Spinal cord (tissue), 10 donors: Measurements from ENCODE around the gene RICTOR. TPM values are rescaled to one million over a fixed set of nuclear protein-coding genes. Genes with fewer than 3 reads are reported as not detected.
"Not testable (repeated sequence)": the region's sequence is repeated elsewhere in the genome, so short reads cannot be mapped to it uniquely, and the experiment has no call there.

ENCODE experiments used
- DNase-seq, 6 donors: peaks; one replicate each; pipeline versions ENCODE4 v3.0.0 to v3.0.0-alpha.2; 2013 to 2015; ENCODE audit warnings: low spot score in 6 of 6, low read depth in 4 of 6
- H3K27ac ChIP-seq: one replicate; pipeline ENCODE4 v1.5.1; 2013; ENCODE audit warnings: low read depth, low read length, control low read depth
- H3K27me3 ChIP-seq: one replicate; pipeline ENCODE4 v1.6.1; 2013; ENCODE audit warnings: low read length; ENCODE audit not compliant: control insufficient read depth, insufficient read depth
- H3K36me3 ChIP-seq: one replicate; pipeline ENCODE4 v1.6.1; 2013; ENCODE audit warnings: low read length; ENCODE audit not compliant: control insufficient read depth, insufficient read depth
- H3K4me1 ChIP-seq: one replicate; pipeline ENCODE4 v1.6.1; 2013; ENCODE audit warnings: low read length; ENCODE audit not compliant: control insufficient read depth, insufficient read depth
- H3K4me3 ChIP-seq: one replicate; pipeline ENCODE4 v1.5.1; 2013; ENCODE audit warnings: low read depth, low read length, control low read depth
- H3K9me3 ChIP-seq: one replicate; pipeline ENCODE4 v1.6.1; 2013; ENCODE audit warnings: low read length; ENCODE audit not compliant: control insufficient read depth, insufficient read depth
- WGBS: methylation state at CpG from one replicate; pipeline ENCODE4 v1.1.5; 2013; ENCODE audit warnings: missing lambda C conversion rate; ENCODE audit not compliant: insufficient coverage; 5-methylcytosine and 5-hydroxymethylcytosine counted together
- polyA plus RNA-seq, 2 donors: library from polyadenylated mRNA; unstranded; fragments of 120-200 nt; gene quantifications; one replicate each; pipeline ENCODE4 v1.2.1, GENCODE V29; 2013; ENCODE audit not compliant: insufficient read length in 2 of 2
- total RNA-seq, 2 donors: library from RNA; depleted of rRNA in 1 of 2; stranded (reverse); fragments of 120-200 nt in 1 of 2; fragments of >200 nt in 1 of 2; gene quantifications; one replicate each; pipeline versions ENCODE4 v1.2.3 to v1.2.4, GENCODE V29; 2013 to 2014
- donor health status: healthy.

Gene RICTOR
- total and polyA plus RNA-seq, 4 donors = 17.9 to 100 (median 34.2) TPM

DNA sequence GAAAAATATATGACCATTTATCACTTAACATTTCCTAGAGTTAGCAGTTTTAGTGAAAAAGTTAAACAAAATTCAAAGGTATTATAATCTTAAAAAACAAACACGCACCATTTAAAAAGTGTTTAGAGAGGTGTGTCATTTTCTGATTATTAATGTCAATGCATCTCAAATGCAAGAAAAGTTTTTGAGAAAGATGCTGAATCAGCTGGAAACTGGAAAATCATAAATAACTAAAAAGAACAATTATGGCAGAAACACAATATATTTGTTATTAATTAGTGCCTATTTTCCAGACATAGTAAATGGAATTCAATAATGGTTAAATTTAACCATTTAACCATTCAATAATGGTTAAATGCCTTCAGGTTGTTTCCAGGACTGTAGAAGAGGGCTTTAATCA, 64.9 kb downstream of the RICTOR start:
- no peak overlapping the region for H3K27ac ChIP-seq
- H3K36me3 ChIP-seq = peaks cover 6% of the 10 kb centered on the region
- H3K4me3 ChIP-seq = no peak overlapping the region
- H3K27me3 ChIP-seq = no peaks in the 10 kb centered on the region
- no peak for DNase-seq
- peaks cover 7% of the 10 kb centered on the region for H3K9me3 ChIP-seq
- H3K4me1 ChIP-seq = no peaks in the 10 kb centered on the region
- no CpG with 5 or more reads among the region's 1 CpG for WGBS

DNA sequence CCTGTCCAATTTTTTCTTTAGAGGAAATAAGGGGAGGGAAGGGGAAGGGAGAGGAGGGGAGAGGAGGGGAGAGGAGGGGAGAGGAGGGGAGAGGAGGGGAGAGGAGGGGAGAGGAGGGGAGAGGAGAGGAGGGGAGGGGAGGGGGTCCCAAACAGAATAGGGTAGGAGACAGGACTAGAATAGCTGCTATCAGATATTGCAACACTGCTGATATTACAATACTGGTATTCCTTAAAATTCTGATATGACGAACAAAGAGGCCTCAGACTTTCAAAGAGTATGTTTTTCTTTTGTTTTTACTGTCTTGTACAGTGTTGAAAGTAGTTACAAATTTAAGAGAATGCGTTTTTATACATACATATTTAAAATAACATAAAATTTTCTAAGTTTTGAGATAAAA, 67.5 kb downstream of the RICTOR start:
- no peak overlapping the region for H3K4me3 ChIP-seq
- H3K4me1 ChIP-seq = no peaks in the 10 kb centered on the region
- H3K9me3 ChIP-seq = peaks cover 7% of the 10 kb centered on the region
- no CpG with 5 or more reads among the region's 2 CpGs for WGBS
- DNase-seq = no peak
- no peaks in the 10 kb centered on the region for H3K27me3 ChIP-seq
- H3K27ac ChIP-seq = no peak overlapping the region
- H3K36me3 ChIP-seq = peaks cover 6% of the 10 kb centered on the region

DNA sequence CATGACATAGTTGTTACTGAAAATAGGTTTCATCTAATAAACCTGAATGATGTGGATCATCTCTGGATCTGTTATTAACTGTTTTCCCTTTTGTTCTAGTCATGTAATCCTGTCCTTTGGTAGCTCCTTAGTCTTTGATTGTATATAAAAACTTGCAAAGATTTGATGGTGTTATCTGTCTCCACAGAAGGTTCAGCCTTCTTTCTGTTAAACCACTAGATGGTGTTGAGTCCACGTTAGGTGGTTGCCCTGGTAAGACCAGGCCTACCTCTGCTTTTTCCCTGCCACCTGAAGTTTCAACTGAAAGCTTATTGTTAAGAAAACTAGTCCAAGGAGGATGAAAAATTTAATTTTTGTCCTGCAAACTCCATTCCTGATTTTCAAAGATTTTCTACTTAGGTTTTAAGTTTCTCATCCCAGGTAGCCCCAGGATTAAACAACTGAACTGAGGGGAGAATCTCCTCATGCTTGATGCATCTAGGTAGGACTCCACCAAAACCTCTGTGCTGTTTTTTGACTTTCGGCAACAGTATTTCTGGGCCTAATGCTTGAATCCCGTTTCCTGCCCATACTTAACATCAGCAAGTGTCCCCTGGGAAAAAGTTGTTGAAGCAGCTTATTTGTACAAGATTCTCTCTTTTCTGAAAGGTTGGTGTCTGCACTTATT, 68.5 kb downstream of the RICTOR start:
- H3K4me1 ChIP-seq = no peaks in the 10 kb centered on the region
- no peaks in the 10 kb centered on the region for H3K9me3 ChIP-seq
- no peaks in the 10 kb centered on the region for H3K27me3 ChIP-seq
- H3K4me3 ChIP-seq = no peak overlapping the region
- no peak for DNase-seq
- no peaks in the 10 kb centered on the region for H3K36me3 ChIP-seq
- no CpG with 5 or more reads among the region's 3 CpGs for WGBS
- H3K27ac ChIP-seq = no peak overlapping the region

DNA sequence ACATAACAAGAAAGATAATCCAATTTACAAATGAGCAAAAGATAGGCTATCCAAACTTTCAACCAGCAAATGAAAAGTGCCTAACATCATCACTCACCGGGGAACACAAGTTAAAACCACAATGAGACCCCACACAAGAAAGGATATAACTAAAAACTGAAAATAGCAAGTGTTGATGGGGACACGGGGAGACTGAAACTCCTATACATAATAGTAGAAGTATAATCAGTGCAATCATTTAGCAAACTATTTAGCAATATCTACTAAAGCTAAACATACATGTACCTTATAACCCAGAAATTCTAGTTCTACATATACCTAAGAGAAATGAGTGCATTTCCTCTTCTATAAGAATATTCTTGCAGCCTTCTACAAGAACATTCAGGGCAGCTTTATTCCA, 72.5 kb downstream of the RICTOR start:
- no peak for DNase-seq
- whole genome bisulfite sequencing = no CpG with 5 or more reads among the region's 2 CpGs
- H3K27me3 ChIP-seq = no peaks in the 10 kb centered on the region
- no peak overlapping the region for H3K4me3 ChIP-seq
- no peaks in the 10 kb centered on the region for H3K4me1 ChIP-seq
- no peaks in the 10 kb centered on the region for H3K36me3 ChIP-seq
- peaks cover 2% of the 10 kb centered on the region for H3K9me3 ChIP-seq
- H3K27ac ChIP-seq = no peak overlapping the region

DNA sequence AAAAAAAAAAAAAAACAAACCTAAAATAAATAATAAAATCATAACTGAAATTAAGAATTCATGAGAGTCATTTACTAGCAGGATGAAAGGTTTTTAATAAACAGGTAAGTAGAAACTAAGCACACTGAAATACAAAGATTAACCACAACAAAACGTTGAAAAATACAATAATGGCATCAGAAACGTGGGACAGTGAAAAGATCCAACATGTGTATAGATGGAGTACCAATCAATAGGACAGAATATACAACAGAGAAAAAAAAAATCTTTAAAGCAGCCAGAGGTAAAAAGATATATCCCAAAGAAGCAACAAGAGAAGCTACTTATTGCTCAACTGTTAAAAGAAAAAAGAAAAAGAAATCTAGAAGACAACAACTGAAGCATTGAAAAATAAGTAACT, 75.2 kb downstream of the RICTOR start:
- DNase-seq = no peak
- H3K4me3 ChIP-seq = no peak overlapping the region
- no peaks in the 10 kb centered on the region for H3K36me3 ChIP-seq
- no CpG with 5 or more reads among the region's 2 CpGs for WGBS
- no peak overlapping the region for H3K27ac ChIP-seq
- H3K27me3 ChIP-seq = no peaks in the 10 kb centered on the region
- no peaks in the 10 kb centered on the region for H3K4me1 ChIP-seq
- H3K9me3 ChIP-seq = peaks cover 2% of the 10 kb centered on the region

DNA sequence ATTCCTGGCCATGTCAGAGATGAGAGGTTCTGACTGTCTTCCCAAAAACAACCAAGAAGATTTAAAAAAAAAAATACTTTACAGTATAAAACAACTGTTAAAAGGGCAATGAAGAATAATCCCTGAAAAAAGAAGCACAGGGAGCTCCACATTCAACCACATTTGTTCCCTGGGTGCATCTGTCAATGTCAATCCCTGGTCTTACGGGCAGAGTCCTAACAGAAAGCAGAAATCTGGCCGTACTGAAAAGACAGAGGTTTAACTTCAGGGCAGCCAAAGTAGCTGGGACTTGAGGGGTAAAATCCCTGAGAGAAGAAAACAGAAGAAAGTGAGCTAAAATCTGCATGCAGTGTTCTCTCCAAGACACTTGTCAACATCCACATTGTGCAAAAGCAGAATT, 76.6 kb downstream of the RICTOR start:
- Histone ChIP-seq H3K27me3 (no peaks in the 10 kb centered on the region), H3K27ac (peak overlapping the region; percentile 10), H3K4me3 (no peak overlapping the region), H3K9me3 (peaks cover 2% of the 10 kb centered on the region), H3K4me1 (no peaks in the 10 kb centered on the region), H3K36me3 (no peaks in the 10 kb centered on the region)
- peak in 2 of 6 donors; percentile 22 to 44 for DNase-seq
- WGBS = 33% methylated on average over 1 of the region's 2 CpGs

DNA sequence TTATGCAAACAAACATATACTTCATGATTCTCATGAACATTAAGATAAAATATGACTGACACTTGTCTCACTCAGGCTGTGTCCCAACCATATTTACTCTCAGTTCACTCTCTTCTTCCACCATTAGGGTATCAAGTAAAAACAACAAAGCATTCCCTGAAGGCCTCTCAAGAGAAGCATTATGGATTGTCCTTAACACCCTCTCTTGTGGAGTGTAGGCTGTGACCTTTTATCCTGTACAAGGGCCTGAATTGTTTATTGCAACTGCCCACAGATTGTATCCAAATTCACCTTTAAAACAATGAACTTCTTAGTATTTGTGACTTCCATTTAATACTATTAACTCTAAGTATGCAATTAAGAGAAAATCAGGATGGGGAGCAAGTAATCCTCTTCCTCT, 78.1 kb downstream of the RICTOR start:
- H3K9me3 ChIP-seq = peaks cover 2% of the 10 kb centered on the region
- no peak overlapping the region for H3K4me3 ChIP-seq
- H3K27ac ChIP-seq = no peak overlapping the region
- H3K27me3 ChIP-seq = no peaks in the 10 kb centered on the region
- no peaks in the 10 kb centered on the region for H3K36me3 ChIP-seq
- no peaks in the 10 kb centered on the region for H3K4me1 ChIP-seq
- DNase-seq = no peak

DNA sequence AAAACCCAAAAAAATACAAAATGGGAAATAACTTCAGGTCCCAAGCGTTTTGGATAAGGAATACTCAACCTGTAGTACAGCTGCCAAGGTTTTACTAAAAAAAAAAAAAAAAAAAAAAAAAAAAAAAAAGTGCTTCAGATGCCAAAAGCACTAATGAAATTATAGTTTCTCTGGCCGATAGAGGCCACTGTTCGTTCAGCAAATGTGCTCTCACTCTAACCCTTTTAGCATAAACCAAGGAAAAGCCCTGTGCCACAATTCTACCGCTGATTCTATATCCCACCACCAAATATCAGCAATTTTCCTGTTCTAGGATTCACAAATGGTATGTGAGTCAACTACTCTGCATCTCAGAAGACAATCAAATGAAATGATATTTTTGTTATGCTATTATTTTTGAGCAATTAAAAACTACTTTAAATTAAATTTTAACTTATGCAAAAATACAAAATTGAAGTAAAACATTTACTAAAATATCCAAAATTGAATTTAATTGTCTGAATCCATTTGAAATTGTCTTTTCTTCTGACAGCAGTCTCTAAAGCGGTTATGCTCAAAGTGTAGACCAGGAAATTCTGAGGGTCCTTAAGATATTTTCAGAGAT, 79.8 kb downstream of the RICTOR start:
- Histone ChIP-seq H3K36me3 (no peaks in the 10 kb centered on the region), H3K4me1 (no peaks in the 10 kb centered on the region), H3K4me3 (no peak overlapping the region), H3K27me3 (no peaks in the 10 kb centered on the region), H3K27ac (no peak overlapping the region), H3K9me3 (peaks cover 3% of the 10 kb centered on the region)
- peak in 4 of 6 donors; percentile 19 to 72 (median 47) for DNase-seq
- WGBS = 30% methylated on average over 2 of the region's 5 CpGs

DNA sequence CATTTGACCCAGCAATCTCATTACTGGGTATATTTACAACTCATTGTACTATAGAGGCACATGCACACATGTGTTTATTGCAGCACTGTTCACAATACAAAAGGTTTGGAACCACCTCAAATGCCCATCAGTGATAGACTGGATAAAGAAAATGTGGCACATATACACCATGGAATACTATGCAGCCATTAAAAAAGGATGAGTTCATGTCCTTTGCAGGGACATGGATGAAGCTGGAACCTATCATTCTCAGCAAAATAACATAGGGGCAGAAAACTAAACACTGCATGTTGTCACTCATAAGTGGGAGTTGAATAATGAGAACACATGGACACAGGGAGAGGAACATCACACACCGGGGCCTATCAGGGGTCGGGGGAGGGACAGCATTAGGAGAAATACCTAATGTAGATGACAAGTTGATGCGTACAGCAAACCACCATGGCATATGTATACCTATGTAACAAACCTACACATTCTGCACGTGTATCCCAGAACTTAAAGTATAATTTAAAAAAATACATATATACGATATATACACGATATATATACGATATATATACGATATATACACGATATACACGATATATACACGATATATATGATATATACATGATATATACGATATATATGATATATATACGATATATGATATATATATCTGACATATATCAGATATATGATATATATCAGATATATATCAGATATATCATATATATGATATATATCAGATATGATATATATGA, 84.1 kb downstream of the RICTOR start:
- no CpG with 5 or more reads among the region's 13 CpGs for WGBS
- H3K4me3 ChIP-seq, H3K4me1 ChIP-seq, H3K27ac ChIP-seq, DNase-seq, H3K9me3 ChIP-seq, H3K27me3 ChIP-seq, H3K36me3 ChIP-seq: not testable (repeated sequence)
